DLD1 (cell line): ENCODE results near the gene FLYWCH2.
"Not testable (repeated sequence)": the region's sequence is repeated elsewhere in the genome, so short reads cannot be mapped to it uniquely, and the experiment has no call there.

ENCODE experiments used
- in situ Hi-C: cut with HindIII; loops from 2 replicates; pipeline ENCODE4 v1.10.0; 2017; ENCODE audit warnings: low sequenced_read_pairs

Gene FLYWCH2

DNA sequence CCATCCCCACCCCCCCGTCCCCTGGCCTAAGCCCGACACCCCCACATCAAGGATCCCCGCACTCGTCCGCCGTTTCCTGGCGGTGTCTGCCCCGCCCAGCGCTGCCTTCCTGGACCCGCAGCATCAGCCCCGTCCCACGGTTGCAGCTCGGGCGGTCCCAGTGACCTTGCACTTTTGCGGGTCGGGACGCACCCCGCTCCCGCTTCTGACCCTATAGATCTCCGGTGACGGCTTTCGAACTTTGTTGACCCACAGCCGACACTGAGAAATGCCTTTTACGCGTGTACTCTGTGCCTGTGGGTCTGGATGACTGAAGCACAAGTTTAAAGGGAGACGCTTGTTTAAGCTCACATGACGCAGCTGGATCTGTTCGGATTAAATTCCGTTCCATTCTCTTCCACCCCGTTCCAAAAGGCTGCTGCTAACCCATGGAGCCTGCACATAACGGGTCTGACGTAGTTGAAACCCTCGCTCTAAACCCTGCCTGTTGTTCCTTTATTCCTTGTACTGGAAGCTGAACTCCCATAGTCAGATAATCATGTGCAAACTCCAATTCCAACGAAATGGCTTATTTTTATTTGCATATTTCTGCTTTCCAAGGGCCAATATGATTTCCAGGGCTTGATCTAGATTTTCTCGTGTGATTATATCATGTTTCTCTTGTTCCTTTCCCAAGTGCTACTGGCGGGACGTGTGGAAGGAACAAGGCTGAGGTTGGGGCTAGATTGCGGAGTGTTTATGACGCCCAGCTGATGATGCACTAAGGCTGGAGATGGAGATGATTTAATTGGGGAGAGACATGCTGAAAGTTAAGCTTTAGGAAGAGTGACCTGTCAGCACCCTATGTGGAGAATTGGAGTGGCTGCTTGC, 29.6 kb downstream of the FLYWCH2 start:
- in situ Hi-C loops, result no loop called here

DNA sequence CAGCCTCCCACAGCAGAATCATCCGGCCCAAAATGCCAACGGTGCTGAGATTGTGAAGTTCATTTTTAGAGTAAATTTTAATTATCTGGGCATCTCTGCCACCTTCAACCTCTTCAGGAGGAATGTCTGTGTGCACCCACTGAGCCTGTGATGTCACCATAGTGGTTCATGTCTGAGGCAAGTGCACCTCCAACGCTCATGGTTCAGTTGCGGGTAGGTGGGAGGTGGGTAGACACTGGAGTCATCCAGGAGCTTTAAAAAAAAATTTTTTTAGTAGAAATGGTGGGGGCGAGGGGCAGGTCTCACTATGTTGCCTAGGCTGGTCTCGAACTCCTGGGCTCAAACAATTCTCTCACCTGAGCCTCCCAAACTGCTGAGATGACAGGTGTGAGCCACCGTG, 30.6 kb downstream of the FLYWCH2 start:
- in situ Hi-C loops, result no loop called here

DNA sequence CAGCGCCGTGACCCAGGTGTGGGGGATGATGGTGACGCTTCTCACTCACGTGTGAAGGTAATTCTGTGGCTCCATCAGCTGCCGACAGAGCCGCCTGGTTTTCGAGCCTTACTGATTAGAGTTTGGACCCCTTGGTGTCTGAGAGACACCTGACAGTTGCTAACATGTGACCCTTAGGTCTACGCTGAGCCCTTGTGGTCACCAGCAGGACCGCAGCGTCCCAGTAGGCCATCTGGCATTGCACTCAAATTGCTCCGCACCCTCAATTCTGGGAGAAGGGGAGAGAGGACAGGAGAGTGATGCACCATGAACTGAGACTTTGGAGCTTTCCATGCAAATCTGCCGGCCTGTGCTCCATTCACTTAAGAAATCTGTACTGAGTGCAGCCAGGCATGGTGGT, 31.2 kb downstream of the FLYWCH2 start:
- in situ Hi-C loops, result no loop called here

DNA sequence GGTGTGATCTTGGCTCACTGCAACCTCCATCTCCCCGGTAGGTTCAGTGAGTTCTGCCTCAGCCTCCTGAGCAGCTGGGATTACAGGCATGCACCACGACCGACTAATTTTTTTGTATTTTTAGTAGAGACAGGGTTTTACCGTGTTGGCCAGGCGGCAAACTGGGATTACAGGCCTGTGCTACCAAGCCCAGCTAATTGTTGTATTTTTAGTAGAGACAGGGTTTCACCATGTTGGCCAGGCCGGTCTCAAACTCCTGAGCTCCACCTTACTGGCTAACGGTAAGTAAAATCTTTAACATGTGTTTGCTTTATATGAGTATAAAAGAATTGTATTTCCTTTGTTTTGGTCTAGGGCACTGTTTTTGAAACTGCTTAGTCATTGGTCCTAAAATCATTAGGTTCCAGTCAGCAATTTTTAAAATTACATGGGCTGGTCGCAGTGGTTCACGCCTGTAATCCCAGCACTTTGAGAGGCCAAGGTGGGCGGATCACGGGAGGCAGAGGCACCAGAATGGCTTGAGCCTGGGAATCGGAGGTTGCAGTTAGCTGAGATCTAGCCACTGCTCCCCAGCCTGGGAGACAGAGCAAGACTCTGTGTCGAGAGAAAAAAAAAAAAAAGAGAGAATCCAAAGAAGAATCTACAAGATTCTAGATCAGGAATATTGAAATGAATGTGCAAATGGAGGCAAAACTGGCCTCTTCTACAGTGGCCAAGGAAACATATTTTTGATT, 32.3 kb downstream of the FLYWCH2 start:
- in situ Hi-C loops, result no loop called here

- in situ Hi-C loops, result no loop called here
Observed at GRCh38 chr16:2919511-2920255, 36.7 kb downstream of the FLYWCH2 start.

DNA sequence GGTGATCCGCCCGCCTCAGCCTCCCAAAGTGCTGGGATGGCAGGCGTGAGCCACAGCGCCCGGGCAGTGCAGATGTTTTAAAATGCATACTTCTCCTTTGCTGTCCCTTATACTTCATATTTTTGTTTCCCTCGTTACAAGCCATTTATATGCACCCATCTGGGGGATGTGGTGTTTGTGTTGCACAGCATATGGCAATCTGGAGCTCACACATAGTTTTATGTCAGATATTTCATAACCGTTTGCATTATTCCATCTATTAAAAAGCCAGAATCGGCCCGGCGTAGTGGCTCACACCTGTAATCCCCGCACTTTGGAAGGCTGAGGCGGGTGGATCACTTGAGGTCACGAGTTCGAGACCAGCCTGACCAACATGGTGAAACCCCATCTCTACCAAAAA, 40.5 kb downstream of the FLYWCH2 start:
- in situ Hi-C loops, result no loop called here

GRCh38 chr16:2924901-2925755, 42.1 kb downstream of the FLYWCH2 start:
- in situ Hi-C loops, result no loop called here

GRCh38 chr16:2925951-2926649, 43.1 kb downstream of the FLYWCH2 start:
- in situ Hi-C loops, result no loop called here

GRCh38 chr16:2926650-2926999, 43.6 kb downstream of the FLYWCH2 start:
- in situ Hi-C loops, result no loop called here

- in situ Hi-C loops, result no loop called here
Observed at GRCh38 chr16:2927010-2927646, 44.1 kb downstream of the FLYWCH2 start.

DNA sequence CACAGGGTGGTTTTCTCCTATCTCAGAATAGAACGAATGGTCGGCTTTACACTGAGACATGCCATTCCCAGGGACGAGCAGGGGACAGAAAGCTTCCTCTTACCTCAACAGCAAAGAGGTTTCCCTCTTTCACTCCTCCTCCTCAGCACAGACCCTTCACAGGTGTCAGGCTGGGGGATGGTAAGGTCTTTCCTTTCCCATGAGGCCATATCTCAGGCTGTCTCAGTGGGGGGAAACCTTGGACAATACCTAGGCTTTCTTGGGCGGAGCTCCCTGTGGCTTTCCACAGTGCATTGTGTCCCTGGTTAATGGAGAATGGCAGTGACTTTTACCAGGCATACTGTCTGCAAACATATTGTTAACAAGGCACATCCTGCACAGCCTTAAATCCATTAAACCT, 45.1 kb downstream of the FLYWCH2 start:
- in situ Hi-C loops, result not testable (repeated sequence)

DNA sequence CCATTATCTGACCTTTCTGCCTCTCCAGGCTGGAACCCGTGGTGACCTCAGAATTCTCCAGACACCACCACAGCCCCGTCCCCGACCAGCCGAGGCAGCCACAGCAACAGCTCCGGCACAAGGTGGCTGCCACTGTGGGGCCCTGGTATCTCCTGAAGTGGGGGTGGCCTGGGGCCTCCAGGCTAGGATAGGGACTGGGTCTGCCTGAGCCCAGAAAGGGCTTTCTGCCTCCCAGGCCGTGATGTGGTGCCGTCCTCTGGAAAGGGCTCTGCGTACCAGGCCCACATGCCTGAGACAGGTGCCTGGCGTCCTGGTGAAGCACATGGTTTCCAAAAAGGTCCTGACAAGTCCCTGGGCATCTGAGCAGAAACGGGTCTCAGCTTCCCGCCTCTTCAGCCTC, 45.8 kb downstream of the FLYWCH2 start:
- in situ Hi-C loops, result no loop called here

DNA sequence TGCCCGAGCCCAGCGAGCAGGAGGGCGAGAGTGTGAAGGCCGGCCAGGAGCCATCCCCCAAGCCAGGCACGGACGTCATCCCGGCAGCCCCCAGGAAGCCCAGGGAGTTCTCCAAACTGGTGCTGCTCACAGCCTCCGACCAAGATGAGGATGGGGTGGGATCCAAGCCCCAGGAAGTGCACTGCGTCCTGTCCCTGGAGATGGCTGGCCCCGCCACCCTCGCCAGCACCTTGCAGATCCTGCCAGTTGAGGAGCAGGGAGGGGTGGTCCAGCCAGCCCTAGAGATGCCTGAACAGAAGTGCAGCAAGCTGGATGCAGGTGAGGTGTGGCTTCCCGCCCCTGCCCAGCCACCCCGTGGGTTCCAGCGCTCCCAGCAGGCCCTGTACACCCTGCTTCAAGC, 46.7 kb downstream of the FLYWCH2 start:
- in situ Hi-C loops, result no loop called here

- in situ Hi-C loops, result no loop called here
Observed at GRCh38 chr16:2930236-2930635, 47.2 kb downstream of the FLYWCH2 start.

DNA sequence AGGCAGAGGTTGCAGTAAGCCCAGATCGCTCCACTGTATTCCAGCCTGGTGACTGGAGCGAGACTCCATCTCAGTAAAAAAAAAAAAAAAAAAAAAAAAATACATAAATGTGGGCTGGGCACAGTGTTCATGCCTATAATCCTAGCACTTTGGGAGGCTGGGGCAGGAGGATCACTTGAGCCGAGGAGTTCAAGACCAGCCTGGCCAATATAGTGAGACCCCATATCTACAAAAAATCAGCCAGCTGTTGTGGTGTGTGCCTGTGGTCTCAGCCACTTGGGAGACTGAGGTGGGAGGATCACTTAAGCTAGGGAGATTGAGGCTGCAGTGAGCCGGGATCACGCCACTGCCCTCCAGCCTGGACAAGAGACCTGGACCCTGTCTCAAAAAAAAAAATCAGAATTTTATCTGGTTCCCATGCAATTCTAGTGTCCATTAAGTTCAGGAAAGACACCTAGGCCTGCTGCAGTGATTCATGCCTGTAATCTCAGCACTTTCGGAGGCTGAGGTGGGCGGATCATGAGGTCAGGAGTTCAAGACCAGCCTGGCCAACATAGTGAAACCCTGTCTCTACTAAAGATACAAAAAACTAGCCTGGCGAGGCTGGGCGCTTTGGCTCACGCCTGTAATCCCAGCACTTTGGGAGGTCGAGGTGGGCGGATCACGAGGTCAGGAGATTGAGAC, 48.4 kb downstream of the FLYWCH2 start:
- in situ Hi-C loops, result not testable (repeated sequence)

DNA sequence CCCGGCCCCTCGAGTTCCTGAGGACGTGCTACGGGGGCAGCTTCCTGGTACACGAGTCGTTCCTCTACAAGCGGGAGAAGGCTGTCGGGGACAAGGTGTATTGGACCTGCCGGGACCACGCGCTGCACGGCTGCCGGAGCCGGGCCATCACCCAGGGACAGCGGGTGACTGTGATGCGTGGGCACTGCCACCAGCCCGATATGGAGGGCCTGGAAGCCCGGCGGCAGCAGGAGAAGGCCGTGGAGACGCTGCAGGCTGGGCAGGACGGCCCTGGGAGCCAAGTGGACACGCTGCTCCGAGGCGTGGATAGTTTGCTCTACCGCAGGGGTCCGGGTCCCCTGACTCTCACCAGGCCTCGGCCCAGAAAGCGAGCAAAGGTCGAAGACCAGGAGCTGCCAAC, 50.1 kb downstream of the FLYWCH2 start:
- in situ Hi-C loops, result no loop called here

DNA sequence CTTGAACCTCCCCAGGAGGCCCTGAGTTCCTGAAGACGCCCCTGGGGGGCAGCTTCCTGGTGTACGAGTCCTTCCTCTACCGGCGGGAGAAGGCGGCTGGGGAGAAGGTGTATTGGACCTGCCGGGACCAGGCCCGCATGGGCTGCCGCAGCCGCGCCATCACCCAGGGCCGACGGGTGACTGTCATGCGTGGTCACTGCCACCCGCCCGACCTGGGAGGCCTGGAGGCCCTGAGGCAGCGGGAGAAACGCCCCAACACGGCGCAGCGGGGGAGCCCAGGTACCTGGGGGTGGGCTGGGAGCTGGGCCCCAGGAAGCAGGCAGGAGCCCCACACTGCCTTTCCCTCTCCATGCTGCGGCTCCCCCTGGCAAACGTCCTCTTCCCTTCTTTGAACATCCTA, 50.7 kb downstream of the FLYWCH2 start:
- in situ Hi-C loops, result no loop called here

- in situ Hi-C loops, result no loop called here
Observed at GRCh38 chr16:2934450-2934849, 51.4 kb downstream of the FLYWCH2 start.

- in situ Hi-C loops, result no loop called here
Observed at GRCh38 chr16:2936436-2937011, 53.5 kb downstream of the FLYWCH2 start.
